Pancreas (tissue), 10 donors: ENCODE results near the gene NTSR1. TPM values are rescaled to one million over a fixed set of nuclear protein-coding genes. Genes with fewer than 3 reads are reported as not detected.

Experiments
- ATAC-seq, 4 donors: fragments of 200-7000 bp; cut with Tn5 transposase; one replicate each; pipeline versions ENCODE4 v1.8.0 to v1.9.1; 2020; ENCODE audit warnings: mild to moderate bottlenecking in 4 of 4, moderate library complexity in 4 of 4
- DNase-seq, 6 donors: peaks; one replicate each; pipeline ENCODE4 v3.0.0-alpha.2; 2020
- FAIRE-seq: peaks from 2 replicates; lab custom pipeline; 2012; peaks lifted over from hg19 to GRCh38; lab: Jason Lieb, UNC
- H3K27ac ChIP-seq, 4 donors: fragments of 200-600 bp; sonication (generic); 1 replicate in 3 of 4; 2 replicates in 1 of 4; pipeline versions ENCODE4 v1.5.0 to v1.8.0; 2020
- H3K27me3 ChIP-seq, 4 donors: fragments of 200-600 bp; one replicate each; pipeline ENCODE4 v1.8.0; 2021
- H3K36me3 ChIP-seq, 3 donors: fragments of 200-600 bp; sonication (generic) in 1 of 3; one replicate each; pipeline versions ENCODE4 v1.5.0 to v1.8.0; 2020 to 2021
- H3K4me1 ChIP-seq, 3 donors: fragments of 200-600 bp; one replicate each; pipeline ENCODE4 v1.8.0; 2021
- H3K4me3 ChIP-seq, 4 donors: fragments of 200-600 bp; sonication (generic) in 2 of 4; one replicate each; pipeline versions ENCODE4 v1.5.0 to v1.8.0; 2020 to 2021
- H3K9me3 ChIP-seq, 4 donors: fragments of 200-600 bp; one replicate each; pipeline ENCODE4 v1.8.0; 2021
- WGBS, 2 donors: extraction: QIAGEN DNeasy Blood & Tissue Kit; methylation state at CpG; one replicate each; pipeline ENCODE4 v1.1.7; 2013; 5-methylcytosine and 5-hydroxymethylcytosine counted together
- intact Hi-C, 3 donors: fragments of 100-400 bp; cut with DNase I; formaldehyde crosslinking; loops; one replicate each; pipeline versions ENCODE4 v1.11.1 to v1.14.2; 2022
- polyA plus RNA-seq, 2 donors: library from polyadenylated mRNA; stranded (reverse); fragments of 200-250 nt; gene quantifications; one replicate each; pipeline ENCODE4 v1.2.3, GENCODE V29; 2013
- total RNA-seq, 6 donors: library from RNA; stranded (reverse); fragmentation: NEBNext Ultra II Directional in 4 of 6; extraction: Animal tissue kit (Norgen Biotek cat#: 25700) in 4 of 6; gene quantifications; one replicate each; pipeline versions ENCODE4 v1.2.1 to v1.2.4, GENCODE V29; 2021 to 2023
- TF ChIP-seq, protein P1 (sequence below), 4 donors: fragments of 200-600 bp; sonication (generic) in 3 of 4; IDR thresholded peaks; one replicate each; pipeline versions ENCODE4 v1.5.0 to v1.8.0; 2021; ENCODE audit warnings: antibody characterized with exemption in 4 of 4
- donor health status: healthy with polysubstance abuse.
- donor health status: DM: no; HTN: no; CAD: no; lungs with moderate emphysema.
- donor health status: DM: no; HTN: no; CAD: no.
- donor health status: control.
- donor health status: control.
- donor health status: Bipolar disorder and iron deficiency.
- donor health status: DM: yes; HTN: yes; CAD: no.
- donor health status: DM: no; HTN: no; CAD: no.
- donor health status: DM: no; HTN: no; CAD: no.
- donor health status: DM: yes; HTN: yes; CAD: no.

NTSR1 gene
- total and polyA plus RNA-seq, 8 donors: 0.02 to 0.15 (median 0.09) TPM; not detected in 2

- TF ChIP-seq, protein P1, sequence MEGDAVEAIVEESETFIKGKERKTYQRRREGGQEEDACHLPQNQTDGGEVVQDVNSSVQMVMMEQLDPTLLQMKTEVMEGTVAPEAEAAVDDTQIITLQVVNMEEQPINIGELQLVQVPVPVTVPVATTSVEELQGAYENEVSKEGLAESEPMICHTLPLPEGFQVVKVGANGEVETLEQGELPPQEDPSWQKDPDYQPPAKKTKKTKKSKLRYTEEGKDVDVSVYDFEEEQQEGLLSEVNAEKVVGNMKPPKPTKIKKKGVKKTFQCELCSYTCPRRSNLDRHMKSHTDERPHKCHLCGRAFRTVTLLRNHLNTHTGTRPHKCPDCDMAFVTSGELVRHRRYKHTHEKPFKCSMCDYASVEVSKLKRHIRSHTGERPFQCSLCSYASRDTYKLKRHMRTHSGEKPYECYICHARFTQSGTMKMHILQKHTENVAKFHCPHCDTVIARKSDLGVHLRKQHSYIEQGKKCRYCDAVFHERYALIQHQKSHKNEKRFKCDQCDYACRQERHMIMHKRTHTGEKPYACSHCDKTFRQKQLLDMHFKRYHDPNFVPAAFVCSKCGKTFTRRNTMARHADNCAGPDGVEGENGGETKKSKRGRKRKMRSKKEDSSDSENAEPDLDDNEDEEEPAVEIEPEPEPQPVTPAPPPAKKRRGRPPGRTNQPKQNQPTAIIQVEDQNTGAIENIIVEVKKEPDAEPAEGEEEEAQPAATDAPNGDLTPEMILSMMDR (IDR thresholded peaks at IDR 0.05): no peak
- Histone ChIP-seq H3K4me3 (no peak overlapping the region), H3K9me3 (no peaks in the 10 kb centered on the region), H3K36me3 (no peaks in the 10 kb centered on the region), H3K4me1 (no peaks in the 10 kb centered on the region), H3K27me3 (peaks cover 0 to 3% (median 0%) of the 10 kb centered on the region in 4 donors), H3K27ac (no peak overlapping the region)
- WGBS, 2 donors: 65 to 83% methylated on average over 13 of the region's 13 CpGs
- intact Hi-C loops: no loop called here
- FAIRE-seq (no peak), DNase-seq (no peak), ATAC-seq (no peak)
Observed at GRCh38 chr20:62732031-62732760, 23.6 kb downstream of the NTSR1 start.

GRCh38 chr20:62732842-62733525 is 24.3 kb downstream of the NTSR1 start:
- DNase-seq (peak in 3 of 6 donors; percentile 3 to 42 (median 31)), ATAC-seq (no peak)
- 61 to 71% methylated on average over 27 of the region's 27 CpGs for WGBS, 2 donors

DNA sequence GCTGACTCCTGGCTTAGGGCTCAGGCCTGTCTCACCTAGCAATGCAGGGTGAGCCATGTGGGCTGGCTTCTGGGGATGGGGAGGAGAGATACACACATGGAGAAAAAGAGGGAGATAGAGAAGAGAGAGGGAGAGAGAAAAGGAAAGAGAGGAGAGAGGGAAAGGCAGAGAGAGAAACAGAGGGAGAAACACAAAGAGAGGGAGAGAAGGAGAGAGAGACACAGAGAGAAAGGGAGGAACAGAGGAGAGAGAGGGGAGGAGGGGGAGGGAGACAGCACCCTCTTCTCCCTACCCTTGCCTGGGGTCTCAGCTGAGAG is 24.8 kb downstream of the NTSR1 start:
- Histone ChIP-seq H3K27ac (no peak overlapping the region), H3K27me3 (peaks cover 0 to 3% (median 0%) of the 10 kb centered on the region in 4 donors), H3K36me3 (no peaks in the 10 kb centered on the region), H3K9me3 (no peaks in the 10 kb centered on the region), H3K4me3 (no peak overlapping the region), H3K4me1 (no peaks in the 10 kb centered on the region)
- ATAC-seq: no peak
- TF ChIP-seq, protein P1 (IDR thresholded peaks at IDR 0.05): no peak
- no peak for DNase-seq
- no peak for FAIRE-seq
- intact Hi-C loops: no loop called here

More at GRCh38 chr20:62732842-62733525, 24.3 kb downstream of the NTSR1 start:
- no peaks in the 10 kb centered on the region for H3K9me3 ChIP-seq
- H3K27ac ChIP-seq: no peak overlapping the region
- H3K27me3 ChIP-seq: peaks cover 0 to 3% (median 0%) of the 10 kb centered on the region in 4 donors
- no peak for FAIRE-seq
- no peaks in the 10 kb centered on the region for H3K36me3 ChIP-seq
- intact Hi-C loops: no loop called here
- H3K4me3 ChIP-seq: no peak overlapping the region
- no peaks in the 10 kb centered on the region for H3K4me1 ChIP-seq
- TF ChIP-seq, protein P1 (IDR thresholded peaks at IDR 0.05): no peak

DNA sequence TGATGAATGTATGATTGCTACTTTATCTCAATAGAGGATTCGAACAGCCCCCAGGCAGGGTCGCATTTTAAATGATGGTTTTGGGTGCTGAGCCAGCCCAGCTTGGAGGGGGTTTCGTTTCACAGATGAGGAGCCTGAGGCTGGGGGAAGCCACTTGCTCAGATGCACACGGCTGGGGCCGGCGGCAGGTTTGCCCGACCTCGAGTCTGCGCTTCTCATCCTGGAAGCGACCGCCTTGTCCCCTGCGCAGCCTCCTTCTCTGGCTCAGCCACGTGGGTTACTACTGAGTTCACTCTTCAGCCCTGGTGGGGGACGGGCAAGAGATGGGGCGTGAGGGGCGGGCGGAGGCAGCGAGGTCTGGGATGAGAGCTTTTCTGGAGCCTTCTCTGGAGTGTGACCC is 25.3 kb downstream of the NTSR1 start:
- intact Hi-C loops: no loop called here
- H3K4me1 ChIP-seq: no peaks in the 10 kb centered on the region
- DNase-seq (peak in 3 of 6 donors; percentile 4 to 39 (median 26)), ATAC-seq (no peak), FAIRE-seq (no peak)
- no peaks in the 10 kb centered on the region for H3K9me3 ChIP-seq
- H3K36me3 ChIP-seq: no peaks in the 10 kb centered on the region
- H3K27ac ChIP-seq: no peak overlapping the region
- 47 to 62% methylated on average over 18 of the region's 18 CpGs for WGBS, 2 donors
- no peak overlapping the region for H3K4me3 ChIP-seq
- peaks cover 0 to 3% (median 0%) of the 10 kb centered on the region in 4 donors for H3K27me3 ChIP-seq
- TF ChIP-seq, protein P1 (IDR thresholded peaks at IDR 0.05): no peak

DNA sequence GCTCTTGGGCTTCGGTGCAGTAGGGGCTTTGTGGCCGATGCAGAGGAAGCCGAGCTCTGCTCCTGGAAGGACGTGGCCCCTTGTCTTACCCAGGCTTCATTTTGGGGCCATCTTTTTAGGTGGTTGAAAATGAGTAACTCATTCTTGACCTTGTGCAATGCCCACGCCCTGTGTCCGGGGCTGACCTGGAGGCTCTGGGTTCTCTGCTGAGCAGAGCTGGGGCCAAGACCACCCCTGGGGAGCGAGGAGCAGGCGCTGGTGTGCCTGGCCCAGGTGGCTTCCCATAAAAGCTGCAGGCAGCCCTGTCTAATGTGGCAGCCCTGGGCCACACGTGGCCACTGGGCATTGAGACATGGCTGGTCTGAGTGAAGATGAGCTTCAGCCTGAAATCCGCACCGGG is 25.7 kb downstream of the NTSR1 start:
- WGBS, 2 donors: 61 to 70% methylated on average over 11 of the region's 11 CpGs

More for the DNA sequence above, 25.7 kb downstream of the NTSR1 start:
- FAIRE-seq (no peak), DNase-seq (peak in 2 of 6 donors; percentile 8 to 20), ATAC-seq (no peak)
- H3K9me3 ChIP-seq: no peaks in the 10 kb centered on the region
- H3K27ac ChIP-seq: no peak overlapping the region
- no peaks in the 10 kb centered on the region for H3K4me1 ChIP-seq
- intact Hi-C loops: no loop called here
- H3K36me3 ChIP-seq: no peaks in the 10 kb centered on the region
- peaks cover 0 to 3% (median 0%) of the 10 kb centered on the region in 4 donors for H3K27me3 ChIP-seq
- TF ChIP-seq, protein P1 (IDR thresholded peaks at IDR 0.05): no peak
- H3K4me3 ChIP-seq: no peak overlapping the region
